ENCODE data around the gene TMEM52B. TPM values are rescaled to one million over a fixed set of nuclear protein-coding genes. Genes with fewer than 3 reads are reported as not detected.

TMEM52B gene
- total RNA-seq, 2 experiments from 2014 or later, result not detected

DNA sequence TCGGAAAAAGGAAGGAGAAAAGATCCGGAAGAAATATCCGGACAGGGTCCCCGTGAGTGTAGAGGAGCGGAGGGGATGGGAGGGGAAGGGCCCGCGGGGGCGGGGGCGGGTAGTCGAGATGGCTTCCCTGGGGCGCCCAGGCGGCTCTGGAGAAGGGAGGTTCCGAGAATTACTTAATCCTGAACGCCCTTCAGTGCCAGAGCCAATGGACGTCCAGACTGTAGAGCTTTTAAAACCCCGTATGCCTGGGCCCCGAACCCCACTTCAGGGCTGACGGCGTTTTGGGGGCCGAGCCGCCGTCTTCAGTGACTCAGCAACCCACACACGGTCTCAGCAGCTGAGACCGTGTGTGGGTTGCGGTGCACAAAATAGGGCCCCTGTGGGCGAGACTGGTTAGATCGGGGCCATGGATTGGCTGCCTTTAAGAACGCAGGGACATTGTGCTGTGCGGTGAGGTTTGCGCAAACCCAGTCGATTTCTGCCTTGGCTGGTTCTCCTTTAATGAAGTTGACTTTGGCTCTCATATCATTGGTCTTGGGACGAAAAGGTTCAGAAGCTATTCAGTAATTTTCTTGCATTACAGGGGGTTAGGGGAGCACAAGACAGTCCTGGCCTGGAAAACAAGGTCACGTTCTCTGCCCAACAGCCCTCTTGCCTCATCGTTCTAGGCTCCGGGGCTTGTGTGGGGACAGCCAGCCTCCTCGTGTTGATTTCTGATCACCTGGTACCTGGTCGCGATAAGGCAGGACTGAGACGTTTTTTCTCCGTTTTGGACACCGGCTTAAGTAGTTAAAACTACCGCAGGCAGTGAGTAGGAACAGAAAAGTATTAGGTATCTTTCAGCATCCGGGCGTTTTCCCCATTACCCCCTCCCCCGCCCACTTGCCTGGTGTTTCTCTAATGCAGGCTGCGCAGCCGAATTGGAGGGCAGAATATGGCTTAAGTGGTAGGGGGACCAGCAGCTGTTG, 34.6 kb downstream of the TMEM52B start:
- CTCF ChIA-PET, result interaction anchor here (1.2 to 2.1 kb wide), 2 partner anchors 22 to 60 kb away, joined by 5 to 8 read pairs; no protein-coding TSS in a partner anchor
- H3K27ac Mint-ChIP-seq, result peak overlapping the region; percentile 98
- Histone ChIP-seq H3K36me3 (ENCODE audit: insufficient read depth, low read length) (peaks cover 3% of the 10 kb centered on the region), H3K27ac (ENCODE audit: low read depth in 1 of 2, low read length in 2 of 2) (peak overlapping the region; percentile 77 to 89), H3K4me3 (ENCODE audit: low read length) (peak overlapping the region; percentile 87), H3K4me1 (ENCODE audit: insufficient read depth, low read length) (peaks cover 31% of the 10 kb centered on the region), H3K27me3 (ENCODE audit: control insufficient read depth in 1 of 2, insufficient read depth in 2 of 2, low read length in 2 of 2) (no peaks in the 10 kb centered on the region), H3K9me3 (ENCODE audit: control insufficient read depth in 1 of 2, insufficient read depth in 1 of 2, low read length in 2 of 2) (no peaks in the 10 kb centered on the region)
- intact Hi-C loops (cut with DNase I, micrococcal nuclease), result loop anchor here (2.0 to 10.0 kb wide), 7 partner anchors 61 to 959 kb away; partner anchors contain the start of genes CD69 (in 1 of the 2), CLEC2B (in 1 of the 2), MAGOHB (in 1 of the 2) and SMIM10L1 (in 1 of the 2)
- POLR2A ChIA-PET, result interaction anchor here (1.0 to 2.9 kb wide), 12 partner anchors 10 to 1332 kb away, joined by 3 to 21 read pairs (median 5); partner anchors contain the start of genes CD69, CLEC2B, MAGOHB and SMIM10L1
- DNase-seq, result peak; percentile 49 to 93 (median 68)
- ATAC-seq (ENCODE audit: poor library complexity), result peak; percentile 60
- peaks cover 31% of the 10 kb centered on the region for H3K4me1 Mint-ChIP-seq (ENCODE audit: low read depth)
- H3K9me3 Mint-ChIP-seq, result no peaks in the 10 kb centered on the region
- peak overlapping the region; percentile 95 for H3K4me3 Mint-ChIP-seq
- TF ChIP-seq, protein P1, sequence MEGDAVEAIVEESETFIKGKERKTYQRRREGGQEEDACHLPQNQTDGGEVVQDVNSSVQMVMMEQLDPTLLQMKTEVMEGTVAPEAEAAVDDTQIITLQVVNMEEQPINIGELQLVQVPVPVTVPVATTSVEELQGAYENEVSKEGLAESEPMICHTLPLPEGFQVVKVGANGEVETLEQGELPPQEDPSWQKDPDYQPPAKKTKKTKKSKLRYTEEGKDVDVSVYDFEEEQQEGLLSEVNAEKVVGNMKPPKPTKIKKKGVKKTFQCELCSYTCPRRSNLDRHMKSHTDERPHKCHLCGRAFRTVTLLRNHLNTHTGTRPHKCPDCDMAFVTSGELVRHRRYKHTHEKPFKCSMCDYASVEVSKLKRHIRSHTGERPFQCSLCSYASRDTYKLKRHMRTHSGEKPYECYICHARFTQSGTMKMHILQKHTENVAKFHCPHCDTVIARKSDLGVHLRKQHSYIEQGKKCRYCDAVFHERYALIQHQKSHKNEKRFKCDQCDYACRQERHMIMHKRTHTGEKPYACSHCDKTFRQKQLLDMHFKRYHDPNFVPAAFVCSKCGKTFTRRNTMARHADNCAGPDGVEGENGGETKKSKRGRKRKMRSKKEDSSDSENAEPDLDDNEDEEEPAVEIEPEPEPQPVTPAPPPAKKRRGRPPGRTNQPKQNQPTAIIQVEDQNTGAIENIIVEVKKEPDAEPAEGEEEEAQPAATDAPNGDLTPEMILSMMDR (IDR thresholded peaks at IDR 0.05), result no peak
- H3K36me3 Mint-ChIP-seq (ENCODE audit: low read depth), result peaks cover 27% of the 10 kb centered on the region
- H3K27me3 Mint-ChIP-seq, result peaks cover 6% of the 10 kb centered on the region

- Histone ChIP-seq H3K27ac (ENCODE audit: low read depth in 1 of 2, low read length in 2 of 2) (no peak overlapping the region), H3K4me1 (ENCODE audit: insufficient read depth, low read length) (peaks cover 31% of the 10 kb centered on the region), H3K9me3 (ENCODE audit: control insufficient read depth in 1 of 2, insufficient read depth in 1 of 2, low read length in 2 of 2) (no peaks in the 10 kb centered on the region), H3K27me3 (ENCODE audit: control insufficient read depth in 1 of 2, insufficient read depth in 2 of 2, low read length in 2 of 2) (no peaks in the 10 kb centered on the region), H3K36me3 (ENCODE audit: insufficient read depth, low read length) (peaks cover 3% of the 10 kb centered on the region), H3K4me3 (ENCODE audit: low read length) (peak overlapping the region; percentile 87)
- TF ChIP-seq, protein P1 (IDR thresholded peaks at IDR 0.05), result no peak
- peaks cover 28% of the 10 kb centered on the region for H3K36me3 Mint-ChIP-seq (ENCODE audit: low read depth)
- ATAC-seq (ENCODE audit: poor library complexity), result no peak
- POLR2A ChIA-PET, result interaction anchor here (0.8 to 2.9 kb wide), 5 partner anchors 151 to 456 kb away, joined by 3 to 21 read pairs (median 8); partner anchors contain the start of genes CLEC2B and MAGOHB
- intact Hi-C loops (cut with DNase I, micrococcal nuclease), result loop anchor here (5.0 to 10.0 kb wide), 5 partner anchors 62 to 958 kb away; partner anchors contain the start of genes CLEC2B (in 1 of the 2) and SMIM10L1 (in 1 of the 2)
- DNase-seq, result no peak
- peak overlapping the region; percentile 95 for H3K4me3 Mint-ChIP-seq
- peak overlapping the region; percentile 98 for H3K27ac Mint-ChIP-seq
- H3K27me3 Mint-ChIP-seq, result peaks cover 6% of the 10 kb centered on the region
- CTCF ChIA-PET, result interaction anchor here (1.2 to 2.1 kb wide), 2 partner anchors 21 to 61 kb away, joined by 5 to 8 read pairs; no protein-coding TSS in a partner anchor
- peaks cover 31% of the 10 kb centered on the region for H3K4me1 Mint-ChIP-seq (ENCODE audit: low read depth)
- H3K9me3 Mint-ChIP-seq, result no peaks in the 10 kb centered on the region
These were observed 35.5 kb downstream of the TMEM52B start for GRCh38 chr12:10214136-10214894.

DNA sequence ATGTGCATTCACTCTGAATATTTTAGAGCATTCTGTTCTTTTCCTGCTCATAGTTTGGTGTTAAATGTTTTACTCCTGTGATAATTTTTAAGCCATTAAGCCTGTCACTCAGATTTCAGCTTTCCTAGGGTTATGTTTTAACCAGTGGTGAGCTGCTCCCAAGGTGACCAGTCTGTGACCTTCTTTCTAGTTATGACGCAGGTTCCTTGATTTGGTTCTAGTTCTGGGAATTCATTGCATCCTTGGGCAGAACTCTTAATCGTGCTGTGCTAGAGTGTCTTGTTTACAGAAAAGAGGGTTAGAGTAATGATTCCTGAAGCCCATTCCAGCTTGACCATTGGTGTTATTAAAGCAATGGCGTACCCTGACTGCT, 36.0 kb downstream of the TMEM52B start:
- H3K9me3 Mint-ChIP-seq, result no peaks in the 10 kb centered on the region
- POLR2A ChIA-PET, result interaction anchor here (0.8 to 2.9 kb wide), 3 partner anchors 192 to 456 kb away, joined by 3 to 21 read pairs (median 4); partner anchors contain the start of gene MAGOHB
- peaks cover 6% of the 10 kb centered on the region for H3K27me3 Mint-ChIP-seq
- peaks cover 31% of the 10 kb centered on the region for H3K4me1 Mint-ChIP-seq (ENCODE audit: low read depth)
- H3K27ac Mint-ChIP-seq, result peak overlapping the region; percentile 98
- no peak overlapping the region for H3K27ac ChIP-seq (ENCODE audit: low read depth in 1 of 2, low read length in 2 of 2)
- H3K4me1 ChIP-seq (ENCODE audit: insufficient read depth, low read length), result peaks cover 31% of the 10 kb centered on the region
- H3K36me3 ChIP-seq (ENCODE audit: insufficient read depth, low read length), result peaks cover 7% of the 10 kb centered on the region
- peaks cover 34% of the 10 kb centered on the region for H3K36me3 Mint-ChIP-seq (ENCODE audit: low read depth)
- DNase-seq (no peak), ATAC-seq (ENCODE audit: poor library complexity) (no peak)
- intact Hi-C loops (cut with DNase I, micrococcal nuclease), result loop anchor here (5.0 to 10.0 kb wide), 5 partner anchors 63 to 957 kb away; partner anchors contain the start of genes CLEC2B (in 1 of the 2) and SMIM10L1 (in 1 of the 2)
- H3K27me3 ChIP-seq (ENCODE audit: control insufficient read depth in 1 of 2, insufficient read depth in 2 of 2, low read length in 2 of 2), result no peaks in the 10 kb centered on the region
- H3K4me3 Mint-ChIP-seq, result peak overlapping the region; percentile 95
- CTCF ChIA-PET, result interaction anchor here (2.1 kb wide), 1 partner anchor 21 kb away, joined by 8 read pairs; no protein-coding TSS in a partner anchor
- H3K9me3 ChIP-seq (ENCODE audit: control insufficient read depth in 1 of 2, insufficient read depth in 1 of 2, low read length in 2 of 2), result no peaks in the 10 kb centered on the region
- TF ChIP-seq, protein P1 (IDR thresholded peaks at IDR 0.05), result no peak
- H3K4me3 ChIP-seq (ENCODE audit: low read length), result no peak overlapping the region

Data from CD4-positive, alpha-beta T cell (primary cell).